ENCODE results near the gene ENTHD1. TPM values are rescaled to one million over a fixed set of nuclear protein-coding genes. Genes with fewer than 3 reads are reported as not detected.

ENTHD1 gene
- total and polyA plus RNA-seq, 2 donors (not counting 3 experiments of a cell fraction or from before 2014, with no cell fraction given): not detected

- BruUV-seq (replicated peaks): no TSS peak
Observed at GRCh38 chr22:39839917-39840510, 53.5 kb downstream of the ENTHD1 start.

More at GRCh38 chr22:39839917-39840510, 53.5 kb downstream of the ENTHD1 start:
- H3K9me3 ChIP-seq (replicated peaks; ENCODE audit: control insufficient read depth, insufficient read depth, low read length): no peaks in the 10 kb centered on the region
- no peak overlapping the region for H3K4me3 ChIP-seq (replicated peaks in 1 of 3; ENCODE audit: insufficient read depth in 1 of 3, low read depth in 1 of 3, low read length in 3 of 3)
- H3K9me1 ChIP-seq (replicated peaks; ENCODE audit: control insufficient read depth, extremely low read depth, insufficient read depth, low read length): no peaks in the 10 kb centered on the region
- no peak overlapping the region for H3K9ac ChIP-seq (replicated peaks; ENCODE audit: extremely low read depth, insufficient read depth, low read length)
- ChIA-PET POLR2A (no interaction called here), CTCF (interaction anchor here (1.2 kb wide), 1 partner anchor 10 kb away, joined by 3 read pairs; no protein-coding TSS in a partner anchor)
- no peak overlapping the region for H3K4me2 ChIP-seq (ENCODE audit: insufficient read depth, low read length)
- DNase-seq (ENCODE audit: low read depth, low spot score) (no peak), FAIRE-seq (no peak)
- TF ChIP-seq GATA2 (IDR thresholded peaks at IDR 0.05; ENCODE audit: insufficient read depth, insufficient read length, low read depth, low read length): no peak
- TF ChIP-seq POLR2AphosphoS5 (IDR thresholded peaks at IDR 0.05; ENCODE audit: insufficient read depth, low read depth, low read length): no peak
- TF ChIP-seq FOS (IDR thresholded peaks at IDR 0.05; ENCODE audit: borderline replicate concordance, insufficient read depth, low read length): no peak
- no peak for TF ChIP-seq JUN (IDR thresholded peaks at IDR 0.05; ENCODE audit: borderline replicate concordance, insufficient read depth, insufficient read length, low read depth)
- no peak for TF ChIP-seq EZH2 (IDR thresholded peaks at IDR 0.05; ENCODE audit: borderline replicate concordance, low read depth, low read length, severe bottlenecking)
- TF ChIP-seq POLR2A (IDR thresholded peaks at IDR 0.05; ENCODE audit: low read depth, low read length): no peak
- no peak for TF ChIP-seq CTCF (IDR thresholded peaks at IDR 0.05; ENCODE audit: extremely low read depth in 1 of 2, insufficient read depth in 1 of 2, low read depth in 1 of 2, low read length in 2 of 2)
- no peak for TF ChIP-seq MYC (IDR thresholded peaks at IDR 0.05; ENCODE audit: low read depth, low read length)
- no peaks in the 10 kb centered on the region for H3K4me1 ChIP-seq (ENCODE audit: control insufficient read depth, extremely low read depth, insufficient read depth, low read length)
- H3K27ac ChIP-seq (ENCODE audit: insufficient read depth, low read depth, low read length): no peak overlapping the region
- dilution Hi-C loops (cut with MboI; ENCODE audit: extremely low pct_ligation_motif_present, low sequenced_read_pairs): no loop called here
- H3K79me2 ChIP-seq (ENCODE audit: control insufficient read depth, insufficient read depth, low read length): no peaks in the 10 kb centered on the region
- no peak overlapping the region for H2AFZ ChIP-seq (ENCODE audit: low read depth, low read length)
- peaks cover 2 to 19% of the 10 kb centered on the region in 2 experiments for H3K27me3 ChIP-seq (ENCODE audit: control insufficient read depth in 2 of 2, insufficient read depth in 2 of 2, low read length in 2 of 2)
- H3K36me3 ChIP-seq (ENCODE audit: control insufficient read depth in 2 of 2, extremely low read depth in 1 of 2, insufficient read depth in 2 of 2, low read length in 2 of 2): no peaks in the 10 kb centered on the region
- H4K20me1 ChIP-seq (replicated peaks; ENCODE audit: control insufficient read depth, extremely low read depth, insufficient read depth, low read length): no peaks in the 10 kb centered on the region
- intact Hi-C loops (cut with micrococcal nuclease): no loop called here
